RWPE2 (cell line): Measurements from ENCODE around the gene ADGRL2.

Experiments used
- ATAC-seq: fragments of 200-7000 bp; cut with Tn5 transposase; 3 replicates; pipeline ENCODE4 v1.9.1; 2021; ENCODE audit warnings: low read depth
- DNase-seq: peaks from one replicate; pipeline ENCODE4 v3.0.0-alpha.2; 2020; ENCODE audit warnings: low spot score
- H3K27ac ChIP-seq: fragments of 450-650 bp; 2 replicates; pipeline ENCODE4 v1.5.1; 2017; ENCODE audit warnings: mild to moderate bottlenecking; ENCODE audit not compliant: poor library complexity, severe bottlenecking
- H3K27me3 ChIP-seq: fragments of 250-450 bp; sonication (Bioruptor Pico); 2 replicates; pipeline ENCODE4 v1.5.1; 2021; ENCODE audit warnings: mild to moderate bottlenecking, moderate library complexity; ENCODE audit not compliant: insufficient read depth, poor library complexity, severe bottlenecking
- H3K36me3 ChIP-seq: fragments of 250-450 bp; sonication (Bioruptor Pico); 2 replicates; pipeline ENCODE4 v1.5.1; 2020; ENCODE audit warnings: low read depth, mild to moderate bottlenecking, moderate library complexity
- H3K4me1 ChIP-seq: fragments of 250-450 bp; sonication (Bioruptor Pico); 2 replicates; pipeline ENCODE4 v1.5.1; 2021; ENCODE audit warnings: mild to moderate bottlenecking, moderate library complexity; ENCODE audit not compliant: insufficient read depth, poor library complexity, severe bottlenecking
- H3K4me3 ChIP-seq: fragments of 250-450 bp; sonication (Bioruptor Pico); 2 replicates; pipeline ENCODE4 v1.5.1; 2021; ENCODE audit warnings: mild to moderate bottlenecking, moderate library complexity; ENCODE audit not compliant: severe bottlenecking
- H3K9me3 ChIP-seq: fragments of 250-450 bp; sonication (Bioruptor Pico); 2 replicates; pipeline ENCODE4 v1.5.1; 2021; ENCODE audit warnings: mild to moderate bottlenecking, moderate library complexity; ENCODE audit not compliant: severe bottlenecking
- CTCF ChIP-seq: fragments of 450-650 bp; IDR thresholded peaks from one replicate; pipeline ENCODE4 v1.5.1; 2017; ENCODE audit warnings: mild to moderate bottlenecking, moderate library complexity; ENCODE audit not compliant: poor library complexity, severe bottlenecking

ADGRL2 gene

GRCh38 chr1:81801651-81802456 is 1.1 kb downstream of the ADGRL2 start:
- DNase-seq = peak; percentile 50
- peak overlapping the region; percentile 44 for H3K4me3 ChIP-seq
- H3K9me3 ChIP-seq = no peaks in the 10 kb centered on the region
- peak overlapping the region; percentile 45 for H3K27ac ChIP-seq
- H3K27me3 ChIP-seq = peaks cover 92% of the 10 kb centered on the region
- peak; percentile 52 for ATAC-seq
- TF ChIP-seq CTCF = no peak
- no peaks in the 10 kb centered on the region for H3K36me3 ChIP-seq
- no peaks in the 10 kb centered on the region for H3K4me1 ChIP-seq

- no peak for TF ChIP-seq CTCF
- DNase-seq (no peak), ATAC-seq (no peak; the same call in 2 of the 3 replicates)
- H3K36me3 ChIP-seq = no peaks in the 10 kb centered on the region
- peak overlapping the region; percentile 45 for H3K27ac ChIP-seq
- peaks cover 94% of the 10 kb centered on the region for H3K27me3 ChIP-seq
- no peaks in the 10 kb centered on the region for H3K4me1 ChIP-seq
- H3K9me3 ChIP-seq = no peaks in the 10 kb centered on the region
- peak overlapping the region; percentile 44 for H3K4me3 ChIP-seq
Observed at GRCh38 chr1:81802457-81802706, 1.6 kb downstream of the ADGRL2 start.

- no peaks in the 10 kb centered on the region for H3K4me1 ChIP-seq
- peak; percentile 22 for TF ChIP-seq CTCF
- H3K27ac ChIP-seq = peak overlapping the region; percentile 45
- peak; percentile 52 for ATAC-seq
- H3K27me3 ChIP-seq = peaks cover 94% of the 10 kb centered on the region
- H3K9me3 ChIP-seq = no peaks in the 10 kb centered on the region
- H3K36me3 ChIP-seq = no peaks in the 10 kb centered on the region
- peak overlapping the region; percentile 44 for H3K4me3 ChIP-seq
- no peak for DNase-seq
Observed at GRCh38 chr1:81802707-81803430, 2.1 kb downstream of the ADGRL2 start.

- DNase-seq = no peak
- H3K27ac ChIP-seq = peak overlapping the region; percentile 45
- ATAC-seq = 0 out of 3 replicates have a peak, but pooled peaks have one; percentile 6
Observed at GRCh38 chr1:81803431-81804110, 2.8 kb downstream of the ADGRL2 start.

More at GRCh38 chr1:81803431-81804110, 2.8 kb downstream of the ADGRL2 start:
- Histone ChIP-seq H3K4me1 (no peaks in the 10 kb centered on the region), H3K4me3 (peak overlapping the region; percentile 44), H3K27me3 (peaks cover 92% of the 10 kb centered on the region), H3K9me3 (no peaks in the 10 kb centered on the region), H3K36me3 (no peaks in the 10 kb centered on the region)
- TF ChIP-seq CTCF = no peak
